Lung (tissue), 12 donors: ENCODE measurements around the gene ARRDC3. TPM values are rescaled to one million over a fixed set of nuclear protein-coding genes. Genes with fewer than 3 reads are reported as not detected.

ENCODE experiments used
- ATAC-seq: fragments of 200-7000 bp; cut with Tn5 transposase; one replicate; pipeline ENCODE4 v1.9.1; 2020; ENCODE audit warnings: moderate number of reproducible peaks; ENCODE audit not compliant: insufficient read depth, low FRiP score
- DNase-seq, 3 donors: peaks; one replicate each; pipeline ENCODE4 v3.0.0-alpha.2; 2013 to 2017
- H3K27ac ChIP-seq, 2 donors: one replicate each; pipeline ENCODE4 v1.5.1; 2013; ENCODE audit warnings: mild to moderate bottlenecking in 2 of 2, moderate library complexity in 2 of 2, control low read depth in 1 of 2, inconsistent platforms in 1 of 2, low read depth in 1 of 2, low read length in 1 of 2
- H3K27me3 ChIP-seq, 3 donors: one replicate each; pipeline ENCODE4 v1.5.1; 2013; ENCODE audit warnings: low read length in 2 of 3; ENCODE audit not compliant: control insufficient read depth in 3 of 3, insufficient read depth in 3 of 3
- H3K36me3 ChIP-seq, 4 donors: one replicate each; pipeline ENCODE4 v1.5.1; 2013; ENCODE audit warnings: low read length in 4 of 4, mild to moderate bottlenecking in 1 of 4, moderate library complexity in 1 of 4; ENCODE audit not compliant: control insufficient read depth in 4 of 4, insufficient read depth in 4 of 4
- H3K4me1 ChIP-seq, 5 donors: one replicate each; pipeline ENCODE4 v1.5.1; 2013; ENCODE audit warnings: low read length in 5 of 5, mild to moderate bottlenecking in 2 of 5, moderate library complexity in 1 of 5; ENCODE audit not compliant: control insufficient read depth in 5 of 5, insufficient read depth in 5 of 5
- H3K4me3 ChIP-seq: one replicate; pipeline ENCODE4 v1.5.1; 2013; ENCODE audit warnings: mild to moderate bottlenecking, control low read depth, moderate library complexity
- H3K9ac ChIP-seq, 2 donors: one replicate each; pipeline ENCODE4 v1.5.1; 2013; ENCODE audit warnings: low read length in 2 of 2, control low read depth in 1 of 2; ENCODE audit not compliant: insufficient read depth in 1 of 2
- H3K9me3 ChIP-seq, 4 donors: one replicate each; pipeline ENCODE4 v1.5.1; 2013; ENCODE audit warnings: low read length in 3 of 4, mild to moderate bottlenecking in 1 of 4, moderate library complexity in 1 of 4; ENCODE audit not compliant: control insufficient read depth in 4 of 4, insufficient read depth in 3 of 4
- WGBS, 2 donors: extraction: QIAGEN DNeasy Blood & Tissue Kit; methylation state at CpG; one replicate each; pipeline ENCODE4 v1.1.7; 2013; 5-methylcytosine and 5-hydroxymethylcytosine counted together
- polyA plus RNA-seq, 2 donors: library from polyadenylated mRNA; stranded (reverse); fragments of 200-250 nt; gene quantifications; one replicate each; pipeline ENCODE4 v1.2.1, GENCODE V29; 2013
- total RNA-seq, 2 donors: library from RNA; depleted of rRNA in 1 of 2; stranded (reverse); fragments of >200 nt in 1 of 2; gene quantifications; one replicate each; pipeline ENCODE4 v1.2.1, GENCODE V29; 2014 to 2021
- TF ChIP-seq, protein P1 (sequence below): IDR thresholded peaks from 2 replicates; pipeline ENCODE4 v1.5.1; 2012; ENCODE audit warnings: mild to moderate bottlenecking; ENCODE audit errors: control extremely low read depth, extremely low read depth
- donor health status: control.
- donor health status: control.
- donor health status: Bipolar disorder and iron deficiency.
- donor health status: healthy.
- donor health status: DM: yes; HTN: yes; CAD: no.

ARRDC3 gene
- total and polyA plus RNA-seq, 4 donors = 26.0 to 455 (median 77.3) TPM

DNA sequence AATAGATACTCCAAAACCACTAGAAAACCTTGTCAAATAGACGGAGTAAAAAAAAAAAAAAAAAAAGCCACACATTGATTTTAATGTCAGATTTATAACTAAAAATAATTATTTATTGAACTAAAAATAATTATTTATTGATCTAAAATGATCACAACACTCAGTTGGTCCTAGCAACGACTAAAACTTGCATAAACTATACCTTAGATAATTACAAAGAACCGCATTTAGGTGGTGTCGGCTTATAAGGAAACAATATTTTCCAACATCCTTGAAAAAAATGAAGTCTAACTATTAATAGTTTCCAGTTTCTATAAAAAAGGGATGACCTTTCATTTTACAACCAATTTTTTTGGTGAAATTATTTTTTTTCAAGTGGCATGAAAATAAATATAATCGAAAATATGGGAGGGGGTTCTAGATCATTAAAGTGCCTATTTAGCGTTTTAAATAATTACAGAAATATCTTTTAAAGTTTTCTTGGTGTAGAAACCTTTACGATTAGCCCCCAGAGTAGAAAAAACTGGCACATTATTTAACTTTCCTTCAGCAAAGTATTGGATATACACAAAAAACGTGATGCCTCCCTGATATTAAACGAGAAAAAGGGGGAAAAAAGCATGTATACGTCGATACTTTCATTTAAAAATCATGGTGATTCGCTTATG lies 3.7 kb downstream of the ARRDC3 start:
- H3K4me1 ChIP-seq = peaks cover 0 to 15% (median 3%) of the 10 kb centered on the region in 5 donors
- peaks cover 6 to 29% (median 17%) of the 10 kb centered on the region in 4 donors for H3K36me3 ChIP-seq
- H3K27ac ChIP-seq = peak overlapping the region; percentile 93 to 98
- H3K9me3 ChIP-seq = no peaks in the 10 kb centered on the region
- TF ChIP-seq, protein P1, sequence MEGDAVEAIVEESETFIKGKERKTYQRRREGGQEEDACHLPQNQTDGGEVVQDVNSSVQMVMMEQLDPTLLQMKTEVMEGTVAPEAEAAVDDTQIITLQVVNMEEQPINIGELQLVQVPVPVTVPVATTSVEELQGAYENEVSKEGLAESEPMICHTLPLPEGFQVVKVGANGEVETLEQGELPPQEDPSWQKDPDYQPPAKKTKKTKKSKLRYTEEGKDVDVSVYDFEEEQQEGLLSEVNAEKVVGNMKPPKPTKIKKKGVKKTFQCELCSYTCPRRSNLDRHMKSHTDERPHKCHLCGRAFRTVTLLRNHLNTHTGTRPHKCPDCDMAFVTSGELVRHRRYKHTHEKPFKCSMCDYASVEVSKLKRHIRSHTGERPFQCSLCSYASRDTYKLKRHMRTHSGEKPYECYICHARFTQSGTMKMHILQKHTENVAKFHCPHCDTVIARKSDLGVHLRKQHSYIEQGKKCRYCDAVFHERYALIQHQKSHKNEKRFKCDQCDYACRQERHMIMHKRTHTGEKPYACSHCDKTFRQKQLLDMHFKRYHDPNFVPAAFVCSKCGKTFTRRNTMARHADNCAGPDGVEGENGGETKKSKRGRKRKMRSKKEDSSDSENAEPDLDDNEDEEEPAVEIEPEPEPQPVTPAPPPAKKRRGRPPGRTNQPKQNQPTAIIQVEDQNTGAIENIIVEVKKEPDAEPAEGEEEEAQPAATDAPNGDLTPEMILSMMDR = no peak
- WGBS, 2 donors = 1% methylated on average over 12 of the region's 12 CpGs
- peak overlapping the region; percentile 80 for H3K4me3 ChIP-seq
- H3K9ac ChIP-seq = peak overlapping the region; percentile 99 to 100
- DNase-seq (peak in 1 of 3 donors; percentile 47), ATAC-seq (no peak)
- H3K27me3 ChIP-seq = no peaks in the 10 kb centered on the region

GRCh38 chr5:91378752-91379211 lies 4.3 kb downstream of the ARRDC3 start:
- Histone ChIP-seq H3K9me3 (no peaks in the 10 kb centered on the region), H3K4me1 (peaks cover 0 to 10% (median 4%) of the 10 kb centered on the region in 5 donors), H3K4me3 (no peak overlapping the region), H3K27me3 (no peaks in the 10 kb centered on the region), H3K36me3 (peaks cover 6 to 33% (median 19%) of the 10 kb centered on the region in 4 donors), H3K27ac (peak overlapping the region in 1 of 2 donors; percentile 50), H3K9ac (peak overlapping the region in 1 of 2 donors; percentile 100)
- DNase-seq (peak in 2 of 3 donors; percentile 56 to 66), ATAC-seq (no peak)
- TF ChIP-seq, protein P1 = no peak
- 24 to 31% methylated on average over 5 of the region's 5 CpGs for WGBS, 2 donors

DNA sequence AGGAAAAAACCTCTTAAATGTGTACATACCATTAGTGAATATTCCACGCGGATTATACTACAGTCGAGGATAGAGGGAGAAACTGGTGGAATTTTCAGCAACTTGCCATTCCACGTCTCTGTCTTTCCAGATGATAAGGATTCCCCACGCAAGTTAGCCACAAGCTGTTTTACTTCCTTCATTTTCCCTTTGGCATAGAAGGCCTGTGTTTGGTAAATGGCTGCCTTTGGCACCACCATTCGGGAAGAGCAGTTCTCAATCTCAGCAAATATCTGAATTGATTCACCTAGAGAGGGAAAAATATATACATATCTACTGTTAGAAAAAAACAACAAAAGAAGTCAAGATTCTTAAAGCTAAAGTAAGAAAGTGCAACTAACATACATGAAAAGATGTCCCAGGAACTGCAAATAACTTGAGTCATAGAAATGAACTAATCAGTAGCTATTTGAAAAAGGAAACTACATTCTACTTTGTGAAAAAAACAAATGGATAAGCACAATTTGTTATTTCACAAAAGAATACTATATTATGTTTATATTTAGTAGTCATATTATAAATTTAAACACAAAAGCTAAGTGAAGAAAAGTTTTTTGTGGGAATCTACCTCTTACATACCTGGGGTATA lies 8.1 kb downstream of the ARRDC3 start:
- no peaks in the 10 kb centered on the region for H3K9me3 ChIP-seq
- H3K4me3 ChIP-seq = no peak overlapping the region
- TF ChIP-seq, protein P1 = no peak
- no peaks in the 10 kb centered on the region for H3K27me3 ChIP-seq
- DNase-seq = no peak
- peaks cover 12 to 58% (median 33%) of the 10 kb centered on the region in 4 donors for H3K36me3 ChIP-seq
- 81 to 96% methylated on average over 6 of the region's 6 CpGs for WGBS, 2 donors
- no peak for ATAC-seq
- H3K27ac ChIP-seq = peak overlapping the region; percentile 26 to 70
- H3K4me1 ChIP-seq = peaks cover 0 to 24% (median 5%) of the 10 kb centered on the region in 5 donors
- no peak overlapping the region for H3K9ac ChIP-seq
